ENCODE data around the gene KIZ.

The KIZ gene

GRCh38 chr20:21118138-21118537, 7.7 kb upstream of the KIZ start:
- no peak for DNase-seq (ENCODE audit: low spot score)
- H2BK5ac ChIP-seq (ENCODE audit: low read length): no peak overlapping the region
- H3K4me3 ChIP-seq (ENCODE audit: low read length in 2 of 2): no peak overlapping the region
- no peaks in the 10 kb centered on the region for H3K79me1 ChIP-seq (ENCODE audit: low read depth, low read length)
- no peak overlapping the region for H2BK120ac ChIP-seq (ENCODE audit: low read depth, low read length)
- H3K27me3 ChIP-seq (ENCODE audit: control insufficient read depth in 3 of 3, insufficient read depth in 3 of 3, low read depth in 1 of 3, low read length in 3 of 3): peaks cover 0 to 51% (median 0%) of the 10 kb centered on the region in 3 experiments
- no peaks in the 10 kb centered on the region for H3K4me1 ChIP-seq (ENCODE audit: control insufficient read depth in 2 of 2, insufficient read depth in 1 of 2, low read depth in 1 of 2, low read length in 2 of 2)
- H3K18ac ChIP-seq (ENCODE audit: low read length): no peak overlapping the region
- H3K14ac ChIP-seq (ENCODE audit: low read length): no peak overlapping the region
- H2AK5ac ChIP-seq (ENCODE audit: low read depth, low read length): no peak overlapping the region
- H3K36me3 ChIP-seq (replicated peaks in 1 of 2; ENCODE audit: control insufficient read depth in 2 of 2, insufficient read depth in 2 of 2, low read length in 2 of 2): no peaks in the 10 kb centered on the region
- WGBS, 2 donors (ENCODE audit: extremely low coverage in 2 of 2, insufficient read length in 2 of 2, insufficient replicate concordance in 1 of 2): no CpG with 5 or more reads among the region's 4 CpGs
- no peak overlapping the region for H3K27ac ChIP-seq (replicated peaks; ENCODE audit: low read length)
- no peak overlapping the region for H2AFZ ChIP-seq (ENCODE audit: low read length)
- H3K4ac ChIP-seq (ENCODE audit: low read length): no peak overlapping the region
- no peak overlapping the region for H4K91ac ChIP-seq (ENCODE audit: low read depth, low read length, poor library complexity)
- H3K9ac ChIP-seq (ENCODE audit: low read depth, low read length, poor library complexity): no peak overlapping the region
- H3K23ac ChIP-seq (ENCODE audit: low read depth, low read length, poor library complexity): no peak overlapping the region
- no peak overlapping the region for H3K4me2 ChIP-seq (ENCODE audit: insufficient read depth, low read length, poor library complexity, severe bottlenecking)
- no peak overlapping the region for H2BK15ac ChIP-seq (ENCODE audit: low read length)
- no peak overlapping the region for H4K8ac ChIP-seq (ENCODE audit: low read depth, low read length)
- no peaks in the 10 kb centered on the region for H3K9me3 ChIP-seq (replicated peaks in 1 of 2; ENCODE audit: control insufficient read depth in 2 of 2, insufficient read depth in 1 of 2, low read depth in 1 of 2, low read length in 2 of 2)
- H2BK12ac ChIP-seq (ENCODE audit: low read length): no peak overlapping the region

- no CpG with 5 or more reads among the region's 2 CpGs for WGBS, 2 donors (ENCODE audit: extremely low coverage in 2 of 2, insufficient read length in 2 of 2, insufficient replicate concordance in 1 of 2)
- DNase-seq (ENCODE audit: low spot score): no peak
- Histone ChIP-seq H2BK5ac (ENCODE audit: low read length) (no peak overlapping the region), H4K8ac (ENCODE audit: low read depth, low read length) (no peak overlapping the region), H3K27ac (replicated peaks; ENCODE audit: low read length) (no peak overlapping the region), H3K27me3 (ENCODE audit: control insufficient read depth in 3 of 3, insufficient read depth in 3 of 3, low read depth in 1 of 3, low read length in 3 of 3) (peaks cover 0 to 48% (median 0%) of the 10 kb centered on the region in 3 experiments), H3K4ac (ENCODE audit: low read length) (no peak overlapping the region), H3K36me3 (replicated peaks in 1 of 2; ENCODE audit: control insufficient read depth in 2 of 2, insufficient read depth in 2 of 2, low read length in 2 of 2) (no peaks in the 10 kb centered on the region), H3K4me2 (ENCODE audit: insufficient read depth, low read length, poor library complexity, severe bottlenecking) (no peak overlapping the region), H3K23ac (ENCODE audit: low read depth, low read length, poor library complexity) (no peak overlapping the region), H3K4me3 (ENCODE audit: low read length in 2 of 2) (no peak overlapping the region), H3K4me1 (ENCODE audit: control insufficient read depth in 2 of 2, insufficient read depth in 1 of 2, low read depth in 1 of 2, low read length in 2 of 2) (no peaks in the 10 kb centered on the region), H2BK15ac (ENCODE audit: low read length) (no peak overlapping the region), H3K14ac (ENCODE audit: low read length) (no peak overlapping the region), H2BK120ac (ENCODE audit: low read depth, low read length) (no peak overlapping the region), H2BK12ac (ENCODE audit: low read length) (no peak overlapping the region), H3K18ac (ENCODE audit: low read length) (no peak overlapping the region), H2AFZ (ENCODE audit: low read length) (no peak overlapping the region), H2AK5ac (ENCODE audit: low read depth, low read length) (no peak overlapping the region), H3K9ac (ENCODE audit: low read depth, low read length, poor library complexity) (no peak overlapping the region), H3K9me3 (replicated peaks in 1 of 2; ENCODE audit: control insufficient read depth in 2 of 2, insufficient read depth in 1 of 2, low read depth in 1 of 2, low read length in 2 of 2) (no peaks in the 10 kb centered on the region), H4K91ac (ENCODE audit: low read depth, low read length, poor library complexity) (no peak overlapping the region), H3K79me1 (ENCODE audit: low read depth, low read length) (no peaks in the 10 kb centered on the region)
Observed at GRCh38 chr20:21118782-21119181, 7.1 kb upstream of the KIZ start.

GRCh38 chr20:21124190-21124589, 1.7 kb upstream of the KIZ start:
- H3K4ac ChIP-seq (ENCODE audit: low read length): no peak overlapping the region
- no peak overlapping the region for H3K14ac ChIP-seq (ENCODE audit: low read length)
- no peak overlapping the region for H4K8ac ChIP-seq (ENCODE audit: low read depth, low read length)
- H3K4me2 ChIP-seq (ENCODE audit: insufficient read depth, low read length, poor library complexity, severe bottlenecking): no peak overlapping the region
- no peak overlapping the region for H3K23ac ChIP-seq (ENCODE audit: low read depth, low read length, poor library complexity)
- no peaks in the 10 kb centered on the region for H3K9me3 ChIP-seq (replicated peaks in 1 of 2; ENCODE audit: control insufficient read depth in 2 of 2, insufficient read depth in 1 of 2, low read depth in 1 of 2, low read length in 2 of 2)
- H4K91ac ChIP-seq (ENCODE audit: low read depth, low read length, poor library complexity): no peak overlapping the region
- H2BK12ac ChIP-seq (ENCODE audit: low read length): no peak overlapping the region
- peaks cover 0 to 12% (median 0%) of the 10 kb centered on the region in 3 experiments for H3K27me3 ChIP-seq (ENCODE audit: control insufficient read depth in 3 of 3, insufficient read depth in 3 of 3, low read depth in 1 of 3, low read length in 3 of 3)
- no peak overlapping the region for H2BK15ac ChIP-seq (ENCODE audit: low read length)
- no peak overlapping the region for H2AFZ ChIP-seq (ENCODE audit: low read length)
- H2AK5ac ChIP-seq (ENCODE audit: low read depth, low read length): no peak overlapping the region
- no peak overlapping the region for H2BK5ac ChIP-seq (ENCODE audit: low read length)
- no peak overlapping the region for H3K4me3 ChIP-seq (ENCODE audit: low read length in 2 of 2)
- no peaks in the 10 kb centered on the region for H3K4me1 ChIP-seq (ENCODE audit: control insufficient read depth in 2 of 2, insufficient read depth in 1 of 2, low read depth in 1 of 2, low read length in 2 of 2)
- H3K18ac ChIP-seq (ENCODE audit: low read length): no peak overlapping the region
- H3K79me1 ChIP-seq (ENCODE audit: low read depth, low read length): no peaks in the 10 kb centered on the region
- H3K27ac ChIP-seq (replicated peaks; ENCODE audit: low read length): no peak overlapping the region
- no peak overlapping the region for H2BK120ac ChIP-seq (ENCODE audit: low read depth, low read length)
- no peak for DNase-seq (ENCODE audit: low spot score)
- no peak overlapping the region for H3K9ac ChIP-seq (ENCODE audit: low read depth, low read length, poor library complexity)
- no peaks in the 10 kb centered on the region for H3K36me3 ChIP-seq (replicated peaks in 1 of 2; ENCODE audit: control insufficient read depth in 2 of 2, insufficient read depth in 2 of 2, low read length in 2 of 2)
- no CpG with 5 or more reads among the region's 3 CpGs for WGBS, 2 donors (ENCODE audit: extremely low coverage in 2 of 2, insufficient read length in 2 of 2, insufficient replicate concordance in 1 of 2)

GRCh38 chr20:21125072-21125848, 622 bp upstream of the KIZ start:
- Histone ChIP-seq H3K36me3 (replicated peaks in 1 of 2; ENCODE audit: control insufficient read depth in 2 of 2, insufficient read depth in 2 of 2, low read length in 2 of 2) (no peaks in the 10 kb centered on the region), H3K23ac (ENCODE audit: low read depth, low read length, poor library complexity) (no peak overlapping the region), H2BK12ac (ENCODE audit: low read length) (no peak overlapping the region), H3K79me1 (ENCODE audit: low read depth, low read length) (no peaks in the 10 kb centered on the region), H3K27me3 (ENCODE audit: control insufficient read depth in 3 of 3, insufficient read depth in 3 of 3, low read depth in 1 of 3, low read length in 3 of 3) (peaks cover 0 to 10% (median 0%) of the 10 kb centered on the region in 3 experiments), H2AK5ac (ENCODE audit: low read depth, low read length) (no peak overlapping the region), H3K4me3 (ENCODE audit: low read length in 2 of 2) (peak overlapping the region; percentile 50 to 72), H2BK5ac (ENCODE audit: low read length) (no peak overlapping the region), H4K8ac (ENCODE audit: low read depth, low read length) (no peak overlapping the region), H3K4ac (ENCODE audit: low read length) (no peak overlapping the region), H3K4me2 (ENCODE audit: insufficient read depth, low read length, poor library complexity, severe bottlenecking) (peak overlapping the region; percentile 82), H2BK15ac (ENCODE audit: low read length) (no peak overlapping the region), H3K27ac (replicated peaks; ENCODE audit: low read length) (no peak overlapping the region), H3K4me1 (ENCODE audit: control insufficient read depth in 2 of 2, insufficient read depth in 1 of 2, low read depth in 1 of 2, low read length in 2 of 2) (peaks cover 0 to 2% of the 10 kb centered on the region in 2 donors), H2AFZ (ENCODE audit: low read length) (peak overlapping the region; percentile 99), H3K18ac (ENCODE audit: low read length) (peak overlapping the region; percentile 70), H3K9me3 (replicated peaks in 1 of 2; ENCODE audit: control insufficient read depth in 2 of 2, insufficient read depth in 1 of 2, low read depth in 1 of 2, low read length in 2 of 2) (no peaks in the 10 kb centered on the region), H3K14ac (ENCODE audit: low read length) (no peak overlapping the region), H4K91ac (ENCODE audit: low read depth, low read length, poor library complexity) (no peak overlapping the region), H3K9ac (ENCODE audit: low read depth, low read length, poor library complexity) (no peak overlapping the region), H2BK120ac (ENCODE audit: low read depth, low read length) (no peak overlapping the region)
- no peak for DNase-seq (ENCODE audit: low spot score)
- WGBS, 2 donors (ENCODE audit: extremely low coverage in 2 of 2, insufficient read length in 2 of 2, insufficient replicate concordance in 1 of 2): no CpG with 5 or more reads among the region's 25 CpGs
